ENCODE results near the gene TLE4. TPM values are rescaled to one million over a fixed set of nuclear protein-coding genes. Genes with fewer than 3 reads are reported as not detected.

Gene TLE4
- polyA plus RNA-seq, 1 donor (not counting 4 experiments of a cell fraction or from before 2014, with no cell fraction given) = 14.7 TPM

- Histone ChIP-seq H3K27me3 (ENCODE audit: control insufficient read depth, extremely low read depth, insufficient read depth, low read length) (no peaks in the 10 kb centered on the region), H3K4me3 (ENCODE audit: control insufficient read depth in 2 of 3, extremely low read depth in 1 of 3, insufficient read depth in 2 of 3, low read depth in 1 of 3, low read length in 3 of 3) (no peak overlapping the region), H3K4me2 (ENCODE audit: control insufficient read depth, extremely low read depth, insufficient read depth, low read depth, low read length) (no peak overlapping the region), H3K79me2 (ENCODE audit: control insufficient read depth, insufficient read depth, low read length) (no peaks in the 10 kb centered on the region), H3K4me1 (ENCODE audit: control insufficient read depth, extremely low read depth, insufficient read depth, low read length) (no peaks in the 10 kb centered on the region), H3K27ac (ENCODE audit: control insufficient read depth, insufficient read depth, low read length) (no peak overlapping the region), H3K9ac (ENCODE audit: control insufficient read depth, extremely low read depth, insufficient read depth, low read length) (no peak overlapping the region), H4K20me1 (ENCODE audit: control insufficient read depth, extremely low read depth, insufficient read depth, low read length) (no peaks in the 10 kb centered on the region), H3K36me3 (ENCODE audit: control insufficient read depth in 2 of 2, extremely low read depth in 1 of 2, insufficient read depth in 2 of 2, low read length in 2 of 2) (no peaks in the 10 kb centered on the region), H2AFZ (ENCODE audit: control insufficient read depth, low read length) (no peak overlapping the region), H3K9me3 (ENCODE audit: control insufficient read depth, low read depth, low read length) (no peaks in the 10 kb centered on the region), H3K9me1 (ENCODE audit: control insufficient read depth, extremely low read depth, insufficient read depth, low read length) (no peaks in the 10 kb centered on the region)
- DNase-seq (ENCODE audit: low read depth, low spot score) (no peak), FAIRE-seq (no peak)
- no peak for TF ChIP-seq EZH2 (IDR thresholded peaks at IDR 0.05; ENCODE audit: low read length)
- TF ChIP-seq CTCF (optimal IDR thresholded peaks at IDR 0.05 in 1 of 3, IDR thresholded peaks at IDR 0.05 in 1 of 3, conservative IDR thresholded peaks at IDR 0.05 in 1 of 3; ENCODE audit: extremely low read depth in 1 of 3, insufficient read depth in 2 of 3, low read length in 3 of 3) = no peak
- dilution Hi-C loops (cut with MboI; ENCODE audit: extremely low pct_ligation_motif_present, low sequenced_read_pairs) = no loop called here
These were observed 45.2 kb downstream of the TLE4 start for GRCh38 chr9:79616971-79617370.

GRCh38 chr9:79617395-79617794 lies 45.6 kb downstream of the TLE4 start:
- no peak for DNase-seq (ENCODE audit: low read depth, low spot score)
- Histone ChIP-seq H3K4me3 (ENCODE audit: control insufficient read depth in 2 of 3, extremely low read depth in 1 of 3, insufficient read depth in 2 of 3, low read depth in 1 of 3, low read length in 3 of 3) (no peak overlapping the region), H3K27me3 (ENCODE audit: control insufficient read depth, extremely low read depth, insufficient read depth, low read length) (no peaks in the 10 kb centered on the region), H3K9me3 (ENCODE audit: control insufficient read depth, low read depth, low read length) (no peaks in the 10 kb centered on the region), H3K4me1 (ENCODE audit: control insufficient read depth, extremely low read depth, insufficient read depth, low read length) (no peaks in the 10 kb centered on the region), H3K79me2 (ENCODE audit: control insufficient read depth, insufficient read depth, low read length) (no peaks in the 10 kb centered on the region), H3K27ac (ENCODE audit: control insufficient read depth, insufficient read depth, low read length) (no peak overlapping the region), H3K9me1 (ENCODE audit: control insufficient read depth, extremely low read depth, insufficient read depth, low read length) (no peaks in the 10 kb centered on the region), H3K4me2 (ENCODE audit: control insufficient read depth, extremely low read depth, insufficient read depth, low read depth, low read length) (no peak overlapping the region), H4K20me1 (ENCODE audit: control insufficient read depth, extremely low read depth, insufficient read depth, low read length) (no peaks in the 10 kb centered on the region), H2AFZ (ENCODE audit: control insufficient read depth, low read length) (no peak overlapping the region), H3K9ac (ENCODE audit: control insufficient read depth, extremely low read depth, insufficient read depth, low read length) (no peak overlapping the region), H3K36me3 (ENCODE audit: control insufficient read depth in 2 of 2, extremely low read depth in 1 of 2, insufficient read depth in 2 of 2, low read length in 2 of 2) (no peaks in the 10 kb centered on the region)
- TF ChIP-seq CTCF (optimal IDR thresholded peaks at IDR 0.05 in 1 of 3, IDR thresholded peaks at IDR 0.05 in 1 of 3, conservative IDR thresholded peaks at IDR 0.05 in 1 of 3; ENCODE audit: extremely low read depth in 1 of 3, insufficient read depth in 2 of 3, low read length in 3 of 3) (no peak), EZH2 (IDR thresholded peaks at IDR 0.05; ENCODE audit: low read length) (no peak)
- FAIRE-seq = no peak
- dilution Hi-C loops (cut with MboI; ENCODE audit: extremely low pct_ligation_motif_present, low sequenced_read_pairs) = no loop called here

Data from keratinocyte (primary cell).